OCI-LY1 (cell line): ENCODE results near the gene DRD3.

Experiments
- EZH2 ChIP-seq: fragments of 200-600 bp; sonication (generic), shearing (Covaris generic); IDR thresholded peaks from 2 replicates; pipeline ENCODE4 v1.8.0; 2017; ENCODE audit warnings: borderline replicate concordance, mixed run types, mild to moderate bottlenecking, antibody characterized with exemption, low read length, moderate library complexity, mixed read lengths
- TF ChIP-seq, protein P1 (sequence below): fragments of 200-600 bp; sonication (generic), shearing (Covaris generic); IDR thresholded peaks from 2 replicates; pipeline ENCODE4 v1.5.1; 2017; ENCODE audit warnings: mild to moderate bottlenecking, antibody characterized with exemption, low read length, moderate library complexity, mixed read lengths

DNA sequence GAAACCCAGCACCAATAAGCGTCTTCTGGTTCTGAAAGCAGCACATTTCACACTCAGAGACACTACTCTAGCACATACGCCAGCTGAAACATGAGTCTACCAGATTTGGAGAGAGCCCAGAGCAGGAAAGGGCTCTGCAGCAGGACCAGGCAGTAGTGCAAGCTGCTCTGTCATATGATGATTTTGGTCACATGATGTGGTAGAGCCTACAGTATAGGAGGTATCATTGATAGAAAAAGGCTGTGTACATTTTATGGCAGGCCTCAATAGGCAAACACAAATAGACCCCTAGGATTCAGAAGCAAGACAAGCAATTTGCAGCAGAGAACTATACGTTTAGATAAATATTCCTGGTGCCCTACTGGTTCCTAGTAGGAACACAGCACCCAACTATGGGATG, 64.1 kb downstream of the DRD3 start:
- TF ChIP-seq, protein P1, sequence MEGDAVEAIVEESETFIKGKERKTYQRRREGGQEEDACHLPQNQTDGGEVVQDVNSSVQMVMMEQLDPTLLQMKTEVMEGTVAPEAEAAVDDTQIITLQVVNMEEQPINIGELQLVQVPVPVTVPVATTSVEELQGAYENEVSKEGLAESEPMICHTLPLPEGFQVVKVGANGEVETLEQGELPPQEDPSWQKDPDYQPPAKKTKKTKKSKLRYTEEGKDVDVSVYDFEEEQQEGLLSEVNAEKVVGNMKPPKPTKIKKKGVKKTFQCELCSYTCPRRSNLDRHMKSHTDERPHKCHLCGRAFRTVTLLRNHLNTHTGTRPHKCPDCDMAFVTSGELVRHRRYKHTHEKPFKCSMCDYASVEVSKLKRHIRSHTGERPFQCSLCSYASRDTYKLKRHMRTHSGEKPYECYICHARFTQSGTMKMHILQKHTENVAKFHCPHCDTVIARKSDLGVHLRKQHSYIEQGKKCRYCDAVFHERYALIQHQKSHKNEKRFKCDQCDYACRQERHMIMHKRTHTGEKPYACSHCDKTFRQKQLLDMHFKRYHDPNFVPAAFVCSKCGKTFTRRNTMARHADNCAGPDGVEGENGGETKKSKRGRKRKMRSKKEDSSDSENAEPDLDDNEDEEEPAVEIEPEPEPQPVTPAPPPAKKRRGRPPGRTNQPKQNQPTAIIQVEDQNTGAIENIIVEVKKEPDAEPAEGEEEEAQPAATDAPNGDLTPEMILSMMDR: no peak
- no peak for TF ChIP-seq EZH2
